IPS-NIHi11 (cell line): ENCODE measurements around the gene PLD1.
"Not testable (repeated sequence)": the region's sequence is repeated elsewhere in the genome, so short reads cannot be mapped to it uniquely, and the experiment has no call there.

ENCODE experiments used
- DNase-seq: peaks from one replicate; pipeline ENCODE4 v3.0.0; 2012; ENCODE audit warnings: mixed read lengths, low spot score

PLD1 gene

DNA sequence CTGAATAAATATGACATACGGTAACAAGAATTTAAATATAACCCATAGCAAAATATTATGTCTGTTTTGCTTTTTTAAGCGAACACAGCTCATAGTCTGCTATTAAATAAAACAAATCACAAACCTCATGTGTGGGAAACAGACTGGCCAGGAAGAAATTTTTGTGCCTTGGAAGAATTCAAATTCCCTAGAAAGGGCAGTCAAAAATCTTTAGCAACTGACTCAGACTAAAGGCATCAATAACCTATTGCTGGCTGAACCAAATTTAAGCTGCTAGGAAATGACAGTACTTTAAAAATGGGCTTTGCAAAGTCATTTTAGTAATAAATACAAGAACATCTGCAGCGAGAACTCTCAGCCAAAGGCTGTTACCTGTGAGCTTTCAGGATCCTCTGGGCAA, 151.4 kb downstream of the PLD1 start:
- no peak for DNase-seq

GRCh38 chr3:171654809-171655208, 155.5 kb downstream of the PLD1 start:
- DNase-seq, result peak; percentile 35

- DNase-seq, result no peak
These were observed 156.0 kb downstream of the PLD1 start for GRCh38 chr3:171654326-171654725.

DNA sequence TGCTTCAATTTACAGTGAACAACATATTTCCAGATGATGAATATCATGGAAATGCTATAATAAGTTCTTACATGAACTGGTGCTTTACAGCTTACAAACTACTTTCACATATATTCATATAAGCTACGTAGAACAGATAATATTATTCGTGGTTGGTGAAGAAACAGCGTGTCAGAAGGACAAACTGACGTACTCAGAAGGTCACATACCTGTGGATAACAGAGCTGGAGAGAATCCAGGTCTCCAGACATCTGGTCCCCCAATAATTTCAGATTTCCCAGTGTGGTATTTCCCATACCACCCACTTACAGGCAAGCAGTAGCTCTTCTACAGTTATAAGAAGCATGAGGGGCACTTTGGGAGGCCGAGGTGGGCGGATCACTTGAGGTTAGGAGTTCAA, 156.6 kb downstream of the PLD1 start:
- no peak for DNase-seq

DNA sequence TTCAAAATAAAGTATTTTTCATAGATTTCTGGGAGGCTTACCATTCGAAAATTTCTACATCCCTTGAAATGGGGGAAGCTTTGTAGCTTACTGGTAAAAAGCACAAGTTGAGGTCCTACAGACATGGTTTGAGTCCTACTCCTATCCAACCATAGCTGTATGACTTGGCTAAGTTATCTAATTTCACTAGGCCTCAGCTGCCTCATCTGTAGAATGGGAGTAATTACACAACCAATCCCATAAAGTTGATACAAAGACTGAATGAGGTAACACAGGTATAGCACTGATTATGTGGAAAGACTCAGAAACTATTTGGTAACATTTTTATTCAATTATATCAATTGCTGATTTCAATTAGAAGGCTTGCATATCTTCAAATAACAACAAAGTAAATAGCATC, 157.4 kb downstream of the PLD1 start:
- DNase-seq, result no peak

DNA sequence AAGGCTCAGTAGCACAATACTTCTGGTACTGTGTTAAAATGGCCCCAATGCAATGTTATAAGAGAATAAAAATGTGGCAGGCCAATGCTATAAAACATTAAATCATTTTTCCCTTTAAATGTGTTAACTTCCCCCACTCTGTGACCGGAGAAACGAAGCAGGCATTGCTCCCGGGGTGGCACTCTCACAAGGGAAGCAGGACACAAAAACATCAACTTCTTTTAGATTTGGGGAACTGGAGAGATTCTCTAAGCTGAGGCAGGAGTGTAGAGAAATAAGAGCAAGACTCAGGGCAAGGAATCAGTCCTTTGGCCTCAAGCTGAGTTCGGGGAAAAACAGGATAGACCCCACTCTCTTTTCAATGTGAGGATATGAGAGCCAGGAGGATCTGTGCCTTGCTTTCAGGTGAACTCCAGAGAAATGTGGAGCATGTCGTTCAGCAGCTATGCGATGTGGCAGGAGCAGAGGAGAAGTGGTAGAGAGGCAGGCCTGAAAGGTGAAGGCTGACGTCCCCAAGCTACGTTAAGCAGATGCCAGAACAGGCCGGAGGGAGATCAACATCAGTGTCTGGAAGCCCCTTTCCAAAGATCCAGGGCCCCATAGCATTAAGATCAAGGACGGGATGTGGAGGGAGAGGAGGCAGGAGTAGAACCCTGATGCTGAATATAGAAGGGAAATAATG, 160.2 kb downstream of the PLD1 start:
- DNase-seq, result no peak

- no peak for DNase-seq
These were observed 161.0 kb downstream of the PLD1 start for GRCh38 chr3:171649267-171649666.

- no peak for DNase-seq
These were observed 162.2 kb downstream of the PLD1 start for GRCh38 chr3:171648069-171648468.

DNA sequence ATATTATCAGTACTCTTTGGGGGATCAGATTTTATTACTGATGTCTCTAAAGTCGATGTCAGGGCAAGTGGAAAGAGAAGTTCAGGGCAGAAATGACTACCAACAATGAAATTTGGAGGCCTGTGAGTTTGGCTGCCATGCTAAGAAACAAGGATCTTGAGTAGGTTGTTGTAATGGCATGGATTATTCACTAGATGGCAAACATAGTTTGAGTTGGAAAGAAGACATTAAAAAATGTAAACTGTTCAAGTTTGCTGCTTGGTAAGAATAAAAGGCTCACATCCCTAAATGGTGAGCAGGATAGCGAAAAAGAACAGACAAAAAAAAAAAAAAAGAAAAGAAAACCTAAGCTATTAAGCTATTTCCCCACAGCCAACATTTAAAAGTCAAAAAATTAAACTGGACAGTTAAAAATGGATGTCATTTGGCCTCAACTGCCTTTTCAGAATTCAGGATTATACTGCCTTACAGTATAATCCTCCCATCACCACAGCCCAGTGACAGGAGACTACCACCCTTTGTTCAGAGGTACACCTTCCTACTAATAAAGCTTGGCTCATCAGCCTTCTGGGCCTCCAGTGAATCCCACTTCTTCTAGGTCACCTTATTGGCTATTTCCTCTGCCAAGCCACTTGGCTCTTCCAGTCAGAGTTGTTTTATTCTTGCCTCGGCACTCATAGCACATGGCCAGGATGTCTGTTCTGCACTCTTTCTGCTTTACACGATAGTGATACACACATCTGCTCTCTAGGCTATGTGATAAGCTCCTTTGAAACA, 163.7 kb downstream of the PLD1 start:
- peak; percentile 35 for DNase-seq

DNA sequence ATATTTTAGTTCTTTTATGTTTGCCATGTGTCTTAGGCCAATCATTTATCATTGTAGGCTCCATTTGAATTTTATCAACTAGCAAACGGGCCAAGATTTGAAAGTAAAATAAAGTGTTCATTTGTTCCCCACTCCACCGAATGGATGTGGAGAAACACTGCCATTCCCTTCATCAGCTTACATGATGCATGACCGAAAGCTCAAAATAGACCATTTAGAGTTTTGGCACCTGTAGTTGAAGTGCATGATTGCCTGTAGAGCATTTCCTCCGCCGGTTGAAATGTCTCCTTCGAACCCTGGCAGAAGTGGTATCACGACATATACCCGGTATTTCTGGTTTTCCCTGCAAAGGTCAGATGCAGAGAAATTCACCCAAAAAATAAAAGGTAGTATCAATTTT, 165.6 kb downstream of the PLD1 start:
- no peak for DNase-seq

- no peak for DNase-seq
These were observed 166.6 kb downstream of the PLD1 start for GRCh38 chr3:171643681-171644080.

DNA sequence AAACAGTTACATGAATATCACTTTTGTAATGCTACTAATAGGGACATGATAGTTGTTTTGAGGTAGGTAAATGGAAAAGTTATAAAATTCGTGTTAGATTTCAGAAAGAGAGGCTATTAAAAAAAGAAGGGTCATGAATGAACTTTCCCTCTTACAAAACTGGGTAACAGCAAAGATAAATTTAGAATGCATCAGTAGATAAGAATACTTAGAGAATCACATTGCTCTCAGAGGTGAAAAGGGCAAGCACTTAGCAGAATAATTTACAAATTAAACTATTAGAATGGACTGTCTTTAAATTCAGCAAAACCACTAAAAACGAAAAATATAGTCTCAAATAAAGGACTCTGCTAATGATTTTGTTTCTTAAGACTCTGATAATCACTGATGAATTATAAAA, 167.2 kb downstream of the PLD1 start:
- no peak for DNase-seq

- DNase-seq, result peak; percentile 20
These were observed 169.5 kb downstream of the PLD1 start for GRCh38 chr3:171640520-171641412.

GRCh38 chr3:171636666-171637065, 173.6 kb downstream of the PLD1 start:
- DNase-seq, result no peak

- DNase-seq, result no peak
These were observed 177.5 kb downstream of the PLD1 start for GRCh38 chr3:171632766-171633165.

GRCh38 chr3:171626799-171627198, 183.5 kb downstream of the PLD1 start:
- DNase-seq, result not testable (repeated sequence)

DNA sequence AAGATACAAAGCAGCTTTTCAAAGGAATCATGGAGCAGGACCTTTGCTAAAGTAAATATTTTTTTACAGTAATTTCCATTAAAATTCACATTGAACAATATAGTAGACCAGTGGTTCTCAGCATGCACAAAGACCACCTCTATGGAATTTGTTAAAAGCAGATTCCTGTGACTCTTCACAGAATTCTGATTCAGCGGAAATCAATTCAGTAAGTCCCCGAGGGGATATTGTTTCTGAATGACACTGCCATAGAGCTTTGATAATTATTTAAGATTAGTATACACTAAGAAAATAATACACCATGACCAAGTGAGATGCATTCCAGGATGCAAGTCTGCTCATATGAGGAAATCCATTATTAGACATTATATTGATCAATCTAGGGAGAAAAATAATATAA, 188.2 kb downstream of the PLD1 start:
- DNase-seq, result no peak

GRCh38 chr3:171620825-171621434, 189.4 kb downstream of the PLD1 start:
- DNase-seq, result no peak

GRCh38 chr3:171616798-171617197, 193.5 kb downstream of the PLD1 start:
- no peak for DNase-seq

- DNase-seq, result no peak
These were observed 194.6 kb downstream of the PLD1 start for GRCh38 chr3:171615686-171616085.

DNA sequence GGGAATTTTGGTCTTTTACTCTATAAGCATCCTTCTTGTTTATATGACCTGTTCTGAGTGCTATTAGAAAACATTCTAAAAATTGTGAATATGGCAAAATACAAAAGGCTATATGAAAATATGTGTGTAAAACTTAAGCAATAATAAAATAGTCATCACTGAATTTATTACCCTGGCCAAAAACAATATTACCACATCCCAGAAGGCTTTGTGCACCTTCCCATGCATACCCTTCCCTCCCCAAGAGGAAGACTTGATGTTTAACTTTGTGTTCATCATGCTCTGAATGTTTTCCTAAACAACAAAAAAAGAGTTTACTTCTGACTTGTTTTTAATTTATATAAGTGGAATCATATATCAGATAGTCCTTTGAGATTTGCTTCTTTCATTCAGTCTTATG, 195.0 kb downstream of the PLD1 start:
- DNase-seq, result no peak

DNA sequence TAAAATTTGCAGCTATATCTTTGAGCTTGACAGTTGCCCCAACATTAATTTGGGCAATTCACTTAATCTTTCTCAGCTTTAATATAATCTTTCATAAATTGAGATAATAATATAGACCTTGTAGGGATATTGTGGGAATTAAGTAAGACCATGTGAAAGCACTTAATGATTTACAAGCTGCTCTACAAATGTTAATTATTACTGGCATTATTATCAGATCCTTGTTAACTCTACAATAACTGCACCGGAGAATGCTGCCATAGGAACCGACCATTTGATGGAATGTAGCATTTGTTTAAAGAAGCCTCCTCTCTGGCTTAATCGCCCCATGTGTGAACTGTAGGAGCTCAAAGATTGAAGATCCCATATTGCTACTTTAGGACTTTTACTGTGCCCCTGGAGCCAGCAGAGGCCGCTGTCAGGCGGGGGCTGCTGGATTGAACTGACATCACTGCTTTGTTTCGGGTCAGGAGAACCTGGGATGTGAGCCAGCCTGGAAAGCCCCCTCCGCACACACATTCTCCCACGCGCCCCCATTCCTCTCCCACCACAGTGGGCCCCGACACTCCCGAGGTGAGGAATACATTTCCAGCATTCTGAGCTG, 195.9 kb downstream of the PLD1 start:
- peak; percentile 78 for DNase-seq
